HS-27A (cell line): ENCODE measurements around the gene FBXL17.

Experiments
- DNase-seq: peaks from one replicate; pipeline ENCODE4 v3.0.0-alpha.2; 2012; ENCODE audit warnings: low read depth, missing footprints

Gene FBXL17

GRCh38 chr5:107858788-107859187 is 523.1 kb downstream of the FBXL17 start:
- no peak for DNase-seq

- no peak for DNase-seq
Measured at GRCh38 chr5:107858324-107858723, 523.6 kb downstream of the FBXL17 start.

GRCh38 chr5:107857785-107858184 is 524.1 kb downstream of the FBXL17 start:
- DNase-seq: no peak

- DNase-seq: no peak
Measured at GRCh38 chr5:107855171-107855570, 526.7 kb downstream of the FBXL17 start.

GRCh38 chr5:107853696-107854095 is 528.2 kb downstream of the FBXL17 start:
- DNase-seq: no peak

- no peak for DNase-seq
Measured at GRCh38 chr5:107853031-107853430, 528.9 kb downstream of the FBXL17 start.

GRCh38 chr5:107849118-107849517 is 532.8 kb downstream of the FBXL17 start:
- no peak for DNase-seq

- DNase-seq: no peak
Measured at GRCh38 chr5:107840592-107840991, 541.3 kb downstream of the FBXL17 start.

GRCh38 chr5:107840161-107840560 is 541.7 kb downstream of the FBXL17 start:
- DNase-seq: no peak

- DNase-seq: no peak
Measured at GRCh38 chr5:107835096-107835495, 546.8 kb downstream of the FBXL17 start.

- no peak for DNase-seq
Measured at GRCh38 chr5:107832746-107833145, 549.2 kb downstream of the FBXL17 start.

GRCh38 chr5:107831612-107832395 is 550.1 kb downstream of the FBXL17 start:
- DNase-seq: no peak

GRCh38 chr5:107830750-107831149 is 551.1 kb downstream of the FBXL17 start:
- no peak for DNase-seq

- no peak for DNase-seq
Measured at GRCh38 chr5:107826311-107827000, 555.4 kb downstream of the FBXL17 start.

GRCh38 chr5:107824821-107825220 is 557.1 kb downstream of the FBXL17 start:
- no peak for DNase-seq

- DNase-seq: no peak
Measured at GRCh38 chr5:107821288-107821687, 560.6 kb downstream of the FBXL17 start.

GRCh38 chr5:107820429-107820828 is 561.5 kb downstream of the FBXL17 start:
- DNase-seq: no peak

- no peak for DNase-seq
Measured at GRCh38 chr5:107817951-107818350, 563.9 kb downstream of the FBXL17 start.

GRCh38 chr5:107817436-107817835 is 564.5 kb downstream of the FBXL17 start:
- no peak for DNase-seq

- DNase-seq: no peak
Measured at GRCh38 chr5:107815109-107815508, 566.8 kb downstream of the FBXL17 start.

GRCh38 chr5:107814183-107814827 is 567.6 kb downstream of the FBXL17 start:
- DNase-seq: no peak

GRCh38 chr5:107813559-107813958 is 568.3 kb downstream of the FBXL17 start:
- DNase-seq: no peak

- peak; percentile 39 for DNase-seq
Measured at GRCh38 chr5:107812570-107813141, 569.2 kb downstream of the FBXL17 start.
